Gastrocnemius medialis (tissue), 4 donors: ENCODE data around the gene ALK. TPM values are rescaled to one million over a fixed set of nuclear protein-coding genes. Genes with fewer than 3 reads are reported as not detected.

ENCODE experiments used
- ATAC-seq, 2 donors: fragments of 150-250 bp; one replicate each; pipeline ENCODE4 v1.9.1; 2016
- DNase-seq, 2 donors: peaks; one replicate each; pipeline ENCODE4 v3.0.0-alpha.2; 2019
- H3K27ac ChIP-seq, 4 donors: fragments of 200-600 bp; sonication (generic); 1 replicate in 1 of 4; 2 replicates in 3 of 4; pipeline ENCODE4 v1.5.1; 2016 to 2018; ENCODE audit warnings: mild to moderate bottlenecking in 2 of 4, moderate library complexity in 1 of 4
- H3K27me3 ChIP-seq, 3 donors: fragments of 200-600 bp; sonication (generic) in 2 of 3; 1 replicate in 1 of 3; 2 replicates in 2 of 3; pipeline versions ENCODE4 v1.5.1 to v1.6.0; 2016 to 2019; ENCODE audit warnings: mild to moderate bottlenecking in 1 of 3, moderate library complexity in 1 of 3
- H3K36me3 ChIP-seq, 2 donors: fragments of 200-600 bp; sonication (generic) in 1 of 2; one replicate each; pipeline ENCODE4 v1.5.1; 2017 to 2018
- H3K4me1 ChIP-seq, 2 donors: fragments of 200-600 bp; sonication (generic) in 1 of 2; one replicate each; pipeline ENCODE4 v1.5.1; 2016 to 2017; ENCODE audit warnings: mild to moderate bottlenecking in 2 of 2
- H3K4me3 ChIP-seq, 4 donors: fragments of 200-600 bp; sonication (generic) in 3 of 4; 1 replicate in 1 of 4; 2 replicates in 3 of 4; pipeline ENCODE4 v1.5.1; 2016 to 2019; ENCODE audit warnings: mild to moderate bottlenecking in 2 of 4
- H3K9me3 ChIP-seq, 3 donors: fragments of 200-600 bp; sonication (generic) in 2 of 3; 1 replicate in 1 of 3; 2 replicates in 2 of 3; pipeline ENCODE4 v1.5.1; 2016 to 2019
- CTCF ChIP-seq, 5 experiments: fragments of 450-650 bp in 3 of 5; fragments of 200-600 bp in 2 of 5; sonication (generic) in 2 of 5; IDR thresholded peaks in 4 of 5; conservative IDR thresholded peaks in 1 of 5; 1 replicate in 4 of 5; 2 replicates in 1 of 5; pipeline ENCODE4 v1.5.1; 2016 to 2019; ENCODE audit warnings: antibody characterized with exemption in 5 of 5, mild to moderate bottlenecking in 3 of 5, moderate library complexity in 3 of 5
- POLR2A ChIP-seq, 2 donors: fragments of 450-650 bp; IDR thresholded peaks; one replicate each; pipeline ENCODE4 v1.6.1; 2017; ENCODE audit warnings: antibody characterized with exemption in 2 of 2, mild to moderate bottlenecking in 2 of 2, moderate library complexity in 2 of 2
- in situ Hi-C, 4 donors: fragments of 200-750 bp; cut with MboI; loops; one replicate each; pipeline versions ENCODE4 v1.15.0 to v1.8.0; 2017; ENCODE audit warnings: low sequenced_read_pairs in 4 of 4
- intact Hi-C: fragments of 100-400 bp; cut with DNase I; formaldehyde crosslinking; loops from one replicate; pipeline ENCODE4 v1.15.1; 2023; ENCODE audit warnings: low total_unique reads
- total RNA-seq, 4 donors: library from RNA; depleted of rRNA; stranded (reverse); fragments of >200 nt; gene quantifications; one replicate each; pipeline versions ENCODE4 v1.1.0 to v1.2.3, GENCODE V29; 2016

Gene ALK
- total RNA-seq, 4 donors from 2014 or later: not detected

- Histone ChIP-seq H3K4me1 (no peaks in the 10 kb centered on the region), H3K27me3 (no peaks in the 10 kb centered on the region), H3K36me3 (no peaks in the 10 kb centered on the region), H3K27ac (no peak overlapping the region), H3K4me3 (no peak overlapping the region), H3K9me3 (no peaks in the 10 kb centered on the region)
- no peak for TF ChIP-seq CTCF (IDR thresholded peaks at IDR 0.05 in 4 of 5, conservative IDR thresholded peaks at IDR 0.05 in 1 of 5)
- TF ChIP-seq POLR2A (IDR thresholded peaks at IDR 0.05): no peak
- ATAC-seq (no peak), DNase-seq (no peak)
- intact Hi-C loops (no loop called here), in situ Hi-C loops (no loop called here)
Measured at GRCh38 chr2:29881089-29881730, 40.2 kb downstream of the ALK start.

- Histone ChIP-seq H3K36me3 (no peaks in the 10 kb centered on the region), H3K4me3 (no peak overlapping the region), H3K9me3 (no peaks in the 10 kb centered on the region), H3K27ac (no peak overlapping the region), H3K27me3 (no peaks in the 10 kb centered on the region), H3K4me1 (no peaks in the 10 kb centered on the region)
- TF ChIP-seq POLR2A (IDR thresholded peaks at IDR 0.05): no peak
- TF ChIP-seq CTCF (IDR thresholded peaks at IDR 0.05 in 4 of 5, conservative IDR thresholded peaks at IDR 0.05 in 1 of 5): no peak
- intact Hi-C loops (no loop called here), in situ Hi-C loops (no loop called here)
- ATAC-seq: no peak
- DNase-seq: no peak
Measured at GRCh38 chr2:29880084-29880483, 41.3 kb downstream of the ALK start.

GRCh38 chr2:29879456-29879855, 41.9 kb downstream of the ALK start:
- no peak for DNase-seq
- no peak for TF ChIP-seq POLR2A (IDR thresholded peaks at IDR 0.05)
- TF ChIP-seq CTCF (IDR thresholded peaks at IDR 0.05 in 4 of 5, conservative IDR thresholded peaks at IDR 0.05 in 1 of 5): no peak
- H3K9me3 ChIP-seq: no peaks in the 10 kb centered on the region
- no peak for ATAC-seq
- H3K27ac ChIP-seq: no peak overlapping the region
- in situ Hi-C loops: no loop called here
- no peaks in the 10 kb centered on the region for H3K27me3 ChIP-seq
- H3K4me3 ChIP-seq: no peak overlapping the region
- intact Hi-C loops: no loop called here
- no peaks in the 10 kb centered on the region for H3K36me3 ChIP-seq
- H3K4me1 ChIP-seq: no peaks in the 10 kb centered on the region

GRCh38 chr2:29878898-29879297, 42.5 kb downstream of the ALK start:
- H3K4me3 ChIP-seq: no peak overlapping the region

More at GRCh38 chr2:29878898-29879297, 42.5 kb downstream of the ALK start:
- no peak for TF ChIP-seq POLR2A (IDR thresholded peaks at IDR 0.05)
- TF ChIP-seq CTCF (IDR thresholded peaks at IDR 0.05 in 4 of 5, conservative IDR thresholded peaks at IDR 0.05 in 1 of 5): no peak
- Histone ChIP-seq H3K36me3 (no peaks in the 10 kb centered on the region), H3K27ac (no peak overlapping the region), H3K4me1 (no peaks in the 10 kb centered on the region), H3K27me3 (no peaks in the 10 kb centered on the region), H3K9me3 (no peaks in the 10 kb centered on the region)
- ATAC-seq: no peak
- DNase-seq: no peak
- in situ Hi-C loops (no loop called here), intact Hi-C loops (no loop called here)
